Left renal pelvis (tissue), 4 donors: ENCODE data around the gene ZNF597. TPM values are rescaled to one million over a fixed set of nuclear protein-coding genes. Genes with fewer than 3 reads are reported as not detected.

Experiments used
- DNase-seq, 4 donors: peaks; one replicate each; pipeline ENCODE4 v3.0.0-alpha.2; 2013; ENCODE audit warnings: low read depth in 4 of 4, low spot score in 3 of 4
- polyA plus RNA-seq, 4 donors: library from polyadenylated mRNA; unstranded; fragments of 120-200 nt; gene quantifications; one replicate each; pipeline ENCODE4 v1.2.1, GENCODE V29; 2013; ENCODE audit not compliant: insufficient read length in 4 of 4

ZNF597 gene
- polyA plus RNA-seq, 4 donors, result 3.4 to 4.2 (median 3.9) TPM

DNA sequence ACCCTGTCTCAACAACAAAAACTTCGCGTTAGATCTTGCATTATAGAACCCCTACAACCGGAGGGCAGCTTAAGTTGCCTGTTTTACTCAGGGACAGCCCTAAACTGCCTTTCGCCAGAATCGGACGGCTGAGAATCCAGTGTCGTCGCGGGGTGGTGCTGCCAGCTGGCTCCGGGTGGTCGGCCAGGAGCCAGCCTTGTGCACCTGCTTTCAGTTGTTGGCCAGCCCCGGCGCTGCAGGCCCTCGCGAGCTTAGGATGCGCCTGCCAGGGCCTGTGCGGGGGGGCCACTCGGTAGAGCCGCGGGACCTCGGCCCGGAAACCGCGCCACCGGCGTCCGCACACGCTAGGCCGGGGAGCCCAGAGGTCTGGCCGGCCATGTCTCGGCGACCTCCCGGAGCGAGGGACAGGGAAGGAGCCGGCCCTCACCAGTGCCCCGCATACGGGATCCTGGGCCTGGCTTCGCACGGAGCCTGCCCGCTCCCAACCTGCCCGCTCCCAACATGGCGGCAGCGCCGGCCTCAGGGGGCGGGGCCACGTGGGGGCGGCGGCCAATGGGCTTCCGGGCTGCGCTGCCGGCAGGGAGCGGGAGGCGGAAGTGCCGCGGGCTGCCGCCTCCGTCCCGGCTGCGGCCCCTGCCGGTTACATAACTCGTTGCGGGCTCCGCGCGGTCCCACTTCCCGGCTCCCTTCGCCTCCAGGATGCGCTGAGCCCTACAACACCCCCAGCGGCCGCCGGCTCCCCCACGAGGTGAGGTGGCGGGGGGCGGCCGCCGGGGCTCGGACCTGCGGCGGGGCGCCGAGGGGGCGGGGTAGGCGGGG lies 14.3 kb upstream of the ZNF597 start:
- peak; percentile 72 to 80 (median 76) for DNase-seq

GRCh38 chr16:3454631-3455147 lies 11.4 kb upstream of the ZNF597 start:
- no peak for DNase-seq

DNA sequence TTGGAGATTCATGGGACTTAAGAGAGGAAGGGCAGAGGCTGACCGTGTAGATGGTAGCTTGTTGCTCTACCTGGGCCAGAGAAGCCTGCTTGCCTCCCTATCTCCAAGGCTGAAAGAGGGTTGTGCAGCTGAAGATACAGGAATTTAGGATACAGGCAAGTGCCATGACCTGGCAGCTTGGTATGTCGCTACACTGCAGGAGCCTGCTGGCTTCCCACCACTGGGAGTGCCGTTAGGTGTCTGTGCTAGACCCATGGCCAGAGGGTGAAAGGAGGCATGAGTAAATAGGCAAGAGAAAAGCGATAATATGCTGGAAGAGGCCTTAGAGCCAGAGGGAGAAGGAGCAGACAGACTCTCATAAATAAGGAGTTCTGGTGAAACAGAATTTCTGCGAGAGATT lies 10.8 kb upstream of the ZNF597 start:
- no peak for DNase-seq

DNA sequence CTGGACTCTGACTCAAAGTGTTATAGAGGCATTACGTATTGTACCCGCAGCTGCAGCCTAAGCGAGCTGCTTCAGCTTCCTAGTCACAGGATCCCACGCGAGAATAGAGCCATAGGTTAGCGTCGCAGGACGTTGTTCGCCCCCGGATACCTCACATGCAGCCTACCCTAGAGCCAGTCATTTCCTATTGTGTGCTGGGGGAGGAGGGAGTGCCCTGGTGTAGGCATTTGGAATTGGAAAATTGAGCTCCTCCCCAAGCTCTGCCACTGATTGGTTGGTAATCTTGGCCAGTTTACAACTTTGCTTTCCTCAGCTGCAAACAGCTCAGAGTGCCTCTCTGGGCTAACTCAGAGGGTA lies 706 bp upstream of the ZNF597 start:
- no peak for DNase-seq

- DNase-seq, result no peak
Observed at GRCh38 chr16:3439637-3440036, 3.7 kb downstream of the ZNF597 start.

DNA sequence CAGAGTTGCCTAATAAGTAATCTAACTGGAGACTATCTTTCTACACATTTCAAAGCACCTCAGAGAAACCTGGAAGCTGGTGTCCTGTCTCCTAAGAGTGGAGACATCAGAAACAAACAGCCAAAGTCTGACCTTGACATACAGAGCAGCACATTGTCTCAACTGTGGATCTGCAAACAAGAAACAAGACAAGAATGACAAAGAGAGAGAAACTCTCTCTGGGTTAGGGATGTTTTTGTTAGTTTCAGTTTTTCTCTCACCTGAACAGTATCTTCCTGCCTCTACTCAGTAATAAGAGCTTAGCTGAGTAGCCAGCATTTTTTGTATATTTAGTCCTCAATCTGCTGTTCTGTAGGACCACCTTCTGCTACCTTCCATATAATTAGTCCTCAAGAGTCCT lies 8.9 kb downstream of the ZNF597 start:
- no peak for DNase-seq

GRCh38 chr16:3431779-3432219 lies 11.5 kb downstream of the ZNF597 start:
- no peak for DNase-seq

GRCh38 chr16:3413730-3414379 lies 29.4 kb downstream of the ZNF597 start:
- no peak for DNase-seq

DNA sequence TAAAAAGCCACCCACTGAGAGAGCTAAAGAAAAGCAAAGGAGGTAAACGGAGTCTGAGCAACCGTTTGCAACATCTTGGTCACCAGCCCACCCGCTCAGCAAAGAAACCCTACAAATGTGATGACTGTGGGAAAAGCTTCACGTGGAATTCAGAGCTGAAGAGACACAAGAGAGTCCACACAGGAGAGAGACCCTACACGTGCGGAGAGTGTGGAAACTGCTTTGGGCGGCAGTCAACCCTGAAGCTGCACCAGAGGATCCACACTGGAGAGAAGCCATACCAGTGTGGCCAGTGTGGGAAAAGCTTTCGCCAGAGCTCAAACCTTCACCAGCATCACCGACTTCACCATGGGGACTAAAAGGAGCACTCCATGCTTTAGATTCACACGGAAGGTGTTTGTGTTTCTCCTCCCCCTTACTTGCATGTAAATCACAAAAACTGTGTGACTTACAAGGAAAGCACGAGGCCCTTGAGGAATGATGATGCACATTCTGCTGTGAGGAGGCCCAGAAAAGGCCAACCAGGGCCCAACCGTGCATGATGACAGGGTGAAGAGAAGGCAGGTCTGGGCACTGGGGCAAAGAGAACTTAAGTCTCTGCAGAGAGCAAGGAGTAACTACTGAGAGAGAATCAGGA lies 34.6 kb downstream of the ZNF597 start:
- no peak for DNase-seq

DNA sequence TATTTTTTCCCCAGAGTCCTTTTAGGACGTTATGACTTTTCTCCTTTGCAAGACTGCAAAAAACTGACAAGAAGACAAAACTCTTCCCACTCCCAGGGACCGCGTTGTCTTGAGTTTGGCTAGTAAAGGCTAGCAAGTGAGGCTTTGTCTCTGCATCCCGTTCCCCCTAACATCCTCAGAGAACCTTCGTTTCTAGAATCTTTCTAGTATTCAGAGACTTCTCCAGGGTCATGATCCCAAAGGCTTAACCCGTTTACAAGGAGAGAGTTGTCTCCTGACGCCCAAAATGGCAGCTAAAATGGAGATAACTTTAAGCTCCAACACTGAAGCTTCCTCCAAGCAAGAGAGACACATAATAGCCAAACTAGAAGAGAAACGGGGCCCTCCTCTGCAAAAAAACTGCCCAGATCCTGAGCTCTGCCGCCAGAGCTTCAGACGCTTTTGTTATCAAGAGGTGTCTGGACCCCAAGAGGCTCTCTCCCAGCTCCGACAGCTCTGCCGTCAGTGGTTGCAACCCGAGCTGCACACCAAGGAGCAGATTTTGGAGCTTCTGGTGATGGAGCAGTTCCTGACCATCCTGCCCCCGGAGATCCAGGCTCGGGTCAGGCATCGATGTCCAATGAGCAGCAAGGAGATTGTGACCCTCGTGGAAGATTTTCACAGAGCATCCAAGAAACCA lies 41.4 kb downstream of the ZNF597 start:
- DNase-seq, result peak in 2 of 4 donors; percentile 5

DNA sequence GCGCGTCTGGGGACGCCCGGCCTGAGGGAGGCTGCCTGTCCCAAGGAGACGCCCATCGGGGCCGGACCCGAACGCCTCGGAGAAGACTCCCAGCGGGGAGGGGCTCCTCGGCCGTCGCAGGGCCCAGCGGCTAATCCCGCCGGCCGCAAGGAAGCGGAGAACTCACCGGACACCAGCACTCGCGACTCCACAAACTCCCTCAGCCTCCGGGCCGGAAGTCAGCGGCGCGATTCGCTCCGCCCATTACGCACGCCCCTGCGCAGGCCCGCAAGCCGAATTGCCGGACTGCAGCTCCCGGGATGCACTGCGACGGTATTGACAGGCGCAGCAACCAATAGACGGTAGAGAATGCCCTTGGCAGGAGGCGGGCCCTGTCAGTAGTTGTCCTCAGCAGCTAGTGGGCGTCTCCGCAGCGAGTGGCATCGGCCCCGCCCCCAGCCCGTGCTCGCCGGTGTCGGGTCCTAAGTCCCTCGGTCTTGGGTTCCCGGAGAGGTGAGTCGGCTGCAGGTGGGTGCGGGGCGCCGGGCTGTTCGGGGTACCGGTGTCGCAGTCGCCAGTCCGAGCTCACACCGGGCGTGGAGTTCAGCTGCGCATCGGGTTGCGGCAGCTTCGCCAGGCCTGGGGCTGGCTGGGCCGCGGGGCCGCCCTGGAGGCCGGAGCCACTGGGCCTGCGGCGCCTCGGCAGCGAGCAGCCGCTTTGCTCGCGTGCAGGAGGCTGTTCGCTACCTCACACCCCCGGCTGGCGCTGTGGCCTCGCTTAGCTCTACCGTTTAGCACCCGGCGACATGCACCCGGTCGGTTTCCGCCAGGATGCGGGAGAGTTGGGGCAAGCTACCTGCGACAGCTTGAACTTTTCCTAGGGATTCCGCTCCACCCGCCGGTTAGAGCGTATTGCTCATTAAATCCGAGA lies 42.3 kb downstream of the ZNF597 start, which contains the start of the genes ZNF174 and ZSCAN32:
ZNF174 (plus strand) TSS at position 437 of the 910 bp plus-strand sequence. CDS start 790 bp downstream, outside the sequence.
ZSCAN32 (minus strand) TSS at position 226 of the 910 bp plus-strand sequence. CDS start 3,447 bp downstream, outside the sequence.
- peak; percentile 97 to 99 (median 98) for DNase-seq

DNA sequence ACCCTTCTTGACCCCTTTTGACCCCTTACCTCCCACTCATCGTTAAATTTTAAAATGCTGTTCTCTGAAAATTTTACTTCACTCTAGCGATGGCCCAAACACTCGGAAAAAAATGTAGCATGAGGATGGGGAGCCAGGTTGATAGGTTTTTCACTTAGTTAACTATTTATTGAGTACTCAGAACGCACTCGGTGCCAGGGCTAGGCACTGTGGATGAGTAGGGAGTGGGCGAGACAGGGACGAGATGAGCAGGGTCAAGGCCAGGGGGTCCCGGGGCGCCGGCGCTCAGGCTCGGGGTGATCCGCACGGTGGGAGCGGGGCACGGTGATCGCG lies 42.9 kb downstream of the ZNF597 start:
- peak in 2 of 4 donors; percentile 7 to 8 for DNase-seq

GRCh38 chr16:3389663-3390338 lies 53.5 kb downstream of the ZNF597 start:
- no peak for DNase-seq

- DNase-seq, result no peak
Observed at GRCh38 chr16:3388325-3388724, 55.0 kb downstream of the ZNF597 start.

GRCh38 chr16:3383045-3383448 lies 60.3 kb downstream of the ZNF597 start:
- no peak for DNase-seq
